GM20431 (cell line): ENCODE results near the gene LARGE2.

ENCODE experiments used
- in situ Hi-C: fragments of 300-500 bp; cut with MseI, MboI; formaldehyde crosslinking; loops from one replicate; pipeline ENCODE4 v1.15.0; 2020; ENCODE audit warnings: low sequenced_read_pairs; ENCODE audit not compliant: unreplicated experiment

Gene LARGE2

GRCh38 chr11:45927684-45928413 is 5.4 kb downstream of the LARGE2 start:
- in situ Hi-C loops, result no loop called here

- in situ Hi-C loops, result no loop called here
Observed at GRCh38 chr11:45928535-45929215, 6.2 kb downstream of the LARGE2 start.

GRCh38 chr11:45929486-45930030 is 7.1 kb downstream of the LARGE2 start:
- in situ Hi-C loops, result no loop called here

- in situ Hi-C loops, result no loop called here
Observed at GRCh38 chr11:45930031-45930794, 7.8 kb downstream of the LARGE2 start.

GRCh38 chr11:45930951-45931570 is 8.6 kb downstream of the LARGE2 start:
- in situ Hi-C loops, result no loop called here

- in situ Hi-C loops, result no loop called here
Observed at GRCh38 chr11:45931739-45932138, 9.3 kb downstream of the LARGE2 start.

- in situ Hi-C loops, result no loop called here
Observed at GRCh38 chr11:45932217-45932616, 9.8 kb downstream of the LARGE2 start.

GRCh38 chr11:45933131-45933831 is 10.8 kb downstream of the LARGE2 start:
- in situ Hi-C loops, result no loop called here

- in situ Hi-C loops, result no loop called here
Observed at GRCh38 chr11:45933846-45934579, 11.6 kb downstream of the LARGE2 start.

GRCh38 chr11:45934580-45935318 is 12.3 kb downstream of the LARGE2 start:
- in situ Hi-C loops, result no loop called here

GRCh38 chr11:45935349-45936064 is 13.1 kb downstream of the LARGE2 start:
- in situ Hi-C loops, result no loop called here

- in situ Hi-C loops, result no loop called here
Observed at GRCh38 chr11:45936511-45937054, 14.1 kb downstream of the LARGE2 start.

GRCh38 chr11:45937916-45938315 is 15.5 kb downstream of the LARGE2 start:
- in situ Hi-C loops, result no loop called here

- in situ Hi-C loops, result no loop called here
Observed at GRCh38 chr11:45939836-45940235, 17.4 kb downstream of the LARGE2 start.

- in situ Hi-C loops, result no loop called here
Observed at GRCh38 chr11:45941285-45941684, 18.8 kb downstream of the LARGE2 start.

- in situ Hi-C loops, result no loop called here
Observed at GRCh38 chr11:45942381-45942780, 19.9 kb downstream of the LARGE2 start.

- in situ Hi-C loops, result no loop called here
Observed at GRCh38 chr11:45945397-45945999, 23.0 kb downstream of the LARGE2 start.
